Measurements from ENCODE around the gene C5orf15.

Gene C5orf15

DNA sequence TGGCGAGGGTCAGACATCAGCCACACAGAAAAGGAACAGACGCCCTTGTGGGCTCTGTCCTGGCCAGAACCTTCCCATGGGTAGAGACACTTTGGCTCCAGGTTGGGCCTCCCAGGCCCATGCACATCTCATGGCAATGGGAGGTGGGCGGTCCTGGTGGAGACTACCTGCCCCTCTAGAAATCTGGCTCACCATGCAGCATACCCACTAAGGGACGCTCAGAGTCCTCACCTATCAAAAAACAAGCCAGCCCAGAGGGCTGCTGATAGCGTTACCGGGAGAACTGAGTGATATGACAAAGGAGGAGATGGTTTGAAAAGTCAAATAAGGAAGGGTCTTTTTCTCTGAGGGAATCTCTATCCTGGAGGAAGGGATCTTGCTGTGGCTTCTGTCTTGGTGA is 62.1 kb downstream of the C5orf15 start:
- DNase-seq (ENCODE audit: low read depth): no peak
- TF ChIP-seq, protein P1, sequence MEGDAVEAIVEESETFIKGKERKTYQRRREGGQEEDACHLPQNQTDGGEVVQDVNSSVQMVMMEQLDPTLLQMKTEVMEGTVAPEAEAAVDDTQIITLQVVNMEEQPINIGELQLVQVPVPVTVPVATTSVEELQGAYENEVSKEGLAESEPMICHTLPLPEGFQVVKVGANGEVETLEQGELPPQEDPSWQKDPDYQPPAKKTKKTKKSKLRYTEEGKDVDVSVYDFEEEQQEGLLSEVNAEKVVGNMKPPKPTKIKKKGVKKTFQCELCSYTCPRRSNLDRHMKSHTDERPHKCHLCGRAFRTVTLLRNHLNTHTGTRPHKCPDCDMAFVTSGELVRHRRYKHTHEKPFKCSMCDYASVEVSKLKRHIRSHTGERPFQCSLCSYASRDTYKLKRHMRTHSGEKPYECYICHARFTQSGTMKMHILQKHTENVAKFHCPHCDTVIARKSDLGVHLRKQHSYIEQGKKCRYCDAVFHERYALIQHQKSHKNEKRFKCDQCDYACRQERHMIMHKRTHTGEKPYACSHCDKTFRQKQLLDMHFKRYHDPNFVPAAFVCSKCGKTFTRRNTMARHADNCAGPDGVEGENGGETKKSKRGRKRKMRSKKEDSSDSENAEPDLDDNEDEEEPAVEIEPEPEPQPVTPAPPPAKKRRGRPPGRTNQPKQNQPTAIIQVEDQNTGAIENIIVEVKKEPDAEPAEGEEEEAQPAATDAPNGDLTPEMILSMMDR (IDR thresholded peaks at IDR 0.05; ENCODE audit: low read depth, low read length, missing control alignments): no peak
- in situ Hi-C loops (cut with HindIII; ENCODE audit: low sequenced_read_pairs): no loop called here
- H3K4me3 ChIP-seq (ENCODE audit: low read depth, low read length): no peak overlapping the region

All from astrocyte of the cerebellum (primary cell).